SH-SY5Y (cell line): ENCODE data around the gene SHB.

ENCODE experiments used
- GATA2 ChIP-seq: IDR thresholded peaks from 2 replicates; pipeline ENCODE4 v1.6.1; 2011; ENCODE audit warnings: mild to moderate bottlenecking, low read depth, low read length
- GATA3 ChIP-seq: IDR thresholded peaks from 2 replicates; pipeline ENCODE4 v1.6.1; 2011; ENCODE audit warnings: low read depth, mild to moderate bottlenecking, low read length, moderate library complexity

Gene SHB

DNA sequence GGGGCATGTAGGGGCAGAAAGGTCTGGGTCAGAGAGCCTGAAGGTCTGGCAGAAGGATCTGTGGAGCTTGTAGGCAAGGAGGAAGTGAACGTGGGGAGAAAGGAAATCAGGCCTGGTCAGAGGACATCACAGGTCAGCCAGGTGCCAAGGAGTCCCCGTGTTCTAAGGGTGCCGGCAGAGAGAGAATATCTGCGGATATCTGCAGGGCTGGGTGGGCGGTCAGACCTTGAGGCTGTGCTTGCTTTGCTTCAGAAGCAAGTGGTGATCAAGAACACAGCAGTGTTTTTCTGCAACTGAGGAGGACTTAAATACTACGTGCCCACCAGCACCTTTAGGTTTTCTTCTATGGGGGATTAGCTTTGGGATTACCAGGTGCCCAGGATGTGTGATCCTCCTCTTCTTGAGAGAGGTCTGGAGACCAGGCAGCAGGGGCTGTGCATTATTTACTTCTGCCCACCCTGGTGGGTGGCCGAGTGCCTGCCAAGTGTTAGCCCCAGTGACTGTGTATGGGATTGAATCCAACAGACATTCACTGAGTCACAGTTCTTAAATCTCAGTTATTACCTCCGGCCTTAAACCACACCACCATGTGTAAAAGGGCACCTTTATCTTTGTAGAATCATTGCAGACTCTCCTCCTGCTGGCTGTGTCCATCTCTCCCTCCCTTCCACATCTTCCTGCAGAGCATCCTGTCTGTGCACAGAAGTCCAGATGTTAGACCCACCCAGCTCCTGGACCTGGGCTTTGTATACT, 12.5 kb upstream of the SHB start:
- TF ChIP-seq GATA2 (no peak), GATA3 (no peak)

- TF ChIP-seq GATA2 (no peak), GATA3 (no peak)
These were observed 10.5 kb upstream of the SHB start for GRCh38 chr9:38079461-38080031.

DNA sequence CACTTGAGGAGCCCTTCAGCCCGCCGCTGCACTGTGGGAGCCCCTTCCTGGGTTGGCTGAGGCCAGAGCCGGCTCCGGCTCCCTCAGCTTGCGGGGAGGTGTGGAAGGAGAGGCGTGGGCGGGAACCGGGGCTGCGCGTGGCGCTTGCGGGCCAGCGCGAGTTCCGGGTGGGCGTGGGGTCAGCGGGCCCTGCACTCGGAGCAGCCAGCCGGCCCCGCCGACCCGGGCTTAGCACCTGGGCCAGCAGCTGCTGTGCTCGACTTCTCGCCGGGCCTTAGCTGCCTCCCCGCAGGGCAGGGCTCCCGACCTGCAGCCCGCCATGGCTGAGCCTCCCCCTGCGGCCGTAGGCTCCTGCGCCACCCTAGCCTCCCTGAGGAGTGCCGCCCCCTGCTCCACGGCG, 6.2 kb upstream of the SHB start:
- TF ChIP-seq GATA2, result no peak
- TF ChIP-seq GATA3, result no peak

DNA sequence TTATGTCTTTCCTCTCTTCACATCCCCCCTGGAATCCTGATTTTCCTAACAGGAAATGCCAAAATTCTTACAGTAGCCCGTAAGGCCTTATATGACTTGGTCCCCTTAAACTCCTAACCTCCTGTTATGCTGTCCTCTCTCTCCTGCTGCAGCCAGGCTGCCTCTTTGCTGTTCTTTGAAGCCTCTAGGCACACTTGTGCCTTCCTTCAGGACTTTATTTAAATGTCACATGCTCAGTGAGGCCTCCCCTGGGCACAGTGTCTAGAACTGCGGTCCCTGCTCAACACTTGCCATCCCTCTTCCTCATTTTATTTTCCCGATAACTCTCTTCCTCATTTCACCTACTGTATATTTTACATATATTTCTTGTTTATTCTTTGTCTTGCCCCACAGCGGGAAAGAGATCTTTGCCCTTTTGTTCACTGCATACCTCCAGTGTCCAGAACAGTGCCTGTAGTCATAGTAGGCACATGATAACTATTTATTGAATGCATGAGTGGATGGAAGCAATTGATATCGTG, 5.5 kb upstream of the SHB start:
- TF ChIP-seq GATA2, result no peak
- TF ChIP-seq GATA3, result no peak

GRCh38 chr9:38073882-38074281, 4.9 kb upstream of the SHB start:
- TF ChIP-seq GATA2 (no peak), GATA3 (no peak)

DNA sequence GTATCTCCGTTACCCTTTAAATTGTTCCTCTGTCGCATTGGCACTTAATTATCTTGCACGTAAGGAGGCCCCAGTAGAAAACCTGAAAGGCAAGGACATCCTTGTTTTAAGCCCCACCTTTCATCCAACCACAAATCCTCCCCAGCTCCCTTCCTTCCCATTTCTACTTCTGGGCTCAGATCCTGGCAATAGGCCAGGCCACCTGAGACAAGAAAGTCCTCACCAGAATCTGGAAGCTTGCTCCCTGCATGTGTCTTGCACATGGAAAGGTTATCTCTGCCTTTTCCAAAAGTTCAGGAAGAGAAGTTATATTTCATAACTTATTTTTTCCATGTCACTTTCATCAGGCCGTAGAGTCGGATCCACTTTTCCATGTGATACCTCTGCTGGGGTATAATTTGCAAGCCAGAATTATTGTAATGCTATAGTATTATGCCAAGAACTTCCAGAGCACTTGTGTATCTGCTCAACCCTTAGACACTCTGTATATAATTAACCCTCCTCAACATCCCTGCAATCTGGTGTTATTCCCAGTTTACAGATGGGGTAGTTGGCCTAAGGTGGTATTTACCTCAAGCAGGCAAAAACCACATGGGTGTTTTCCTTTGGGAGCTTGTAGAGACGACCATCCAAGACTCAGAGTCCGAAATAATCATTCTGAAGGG, 2.6 kb upstream of the SHB start:
- TF ChIP-seq GATA3 (no peak), GATA2 (no peak)

DNA sequence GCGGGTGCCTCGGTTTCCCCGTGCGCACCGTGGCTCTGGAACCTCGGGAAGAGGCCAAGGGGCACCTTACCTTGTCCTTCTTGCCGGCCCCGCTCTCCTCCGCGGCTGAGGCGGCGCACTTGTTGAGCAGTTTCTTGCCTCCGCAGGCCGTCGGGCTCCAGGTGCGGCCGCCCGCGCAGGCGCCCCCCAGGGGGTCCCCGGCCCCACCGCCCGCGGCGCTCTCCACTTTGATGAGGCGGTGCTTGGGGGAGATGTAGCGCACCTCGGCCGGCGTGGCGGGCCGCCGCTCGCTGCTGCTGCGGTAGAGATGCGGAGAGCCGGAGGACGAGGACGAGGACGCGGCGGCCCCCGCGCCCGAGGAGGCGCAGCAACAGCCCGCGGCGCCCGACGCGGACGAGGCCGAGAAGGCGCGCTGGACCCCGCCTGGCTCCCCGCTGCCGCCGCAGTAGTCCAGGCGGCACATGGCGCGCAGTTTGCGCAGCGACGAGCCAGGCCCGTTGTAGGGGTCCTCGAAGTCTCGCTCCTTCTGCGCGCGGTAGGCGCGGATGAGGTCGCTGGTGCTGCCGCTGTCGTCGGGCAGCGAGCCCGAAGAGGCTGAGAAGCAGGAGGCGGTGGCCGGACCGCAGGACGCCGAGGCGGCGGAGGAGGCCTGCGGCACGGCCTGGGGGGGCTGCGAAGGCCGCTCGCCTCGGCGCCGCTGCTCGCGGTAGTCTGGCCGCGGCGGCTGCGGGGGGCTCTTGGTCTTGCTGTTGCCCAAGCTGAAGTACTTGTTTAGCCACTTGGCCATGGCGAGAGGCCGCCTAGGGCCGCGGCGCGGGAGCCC, 957 bp downstream of the SHB start:
- TF ChIP-seq GATA3 (no peak), GATA2 (no peak)

DNA sequence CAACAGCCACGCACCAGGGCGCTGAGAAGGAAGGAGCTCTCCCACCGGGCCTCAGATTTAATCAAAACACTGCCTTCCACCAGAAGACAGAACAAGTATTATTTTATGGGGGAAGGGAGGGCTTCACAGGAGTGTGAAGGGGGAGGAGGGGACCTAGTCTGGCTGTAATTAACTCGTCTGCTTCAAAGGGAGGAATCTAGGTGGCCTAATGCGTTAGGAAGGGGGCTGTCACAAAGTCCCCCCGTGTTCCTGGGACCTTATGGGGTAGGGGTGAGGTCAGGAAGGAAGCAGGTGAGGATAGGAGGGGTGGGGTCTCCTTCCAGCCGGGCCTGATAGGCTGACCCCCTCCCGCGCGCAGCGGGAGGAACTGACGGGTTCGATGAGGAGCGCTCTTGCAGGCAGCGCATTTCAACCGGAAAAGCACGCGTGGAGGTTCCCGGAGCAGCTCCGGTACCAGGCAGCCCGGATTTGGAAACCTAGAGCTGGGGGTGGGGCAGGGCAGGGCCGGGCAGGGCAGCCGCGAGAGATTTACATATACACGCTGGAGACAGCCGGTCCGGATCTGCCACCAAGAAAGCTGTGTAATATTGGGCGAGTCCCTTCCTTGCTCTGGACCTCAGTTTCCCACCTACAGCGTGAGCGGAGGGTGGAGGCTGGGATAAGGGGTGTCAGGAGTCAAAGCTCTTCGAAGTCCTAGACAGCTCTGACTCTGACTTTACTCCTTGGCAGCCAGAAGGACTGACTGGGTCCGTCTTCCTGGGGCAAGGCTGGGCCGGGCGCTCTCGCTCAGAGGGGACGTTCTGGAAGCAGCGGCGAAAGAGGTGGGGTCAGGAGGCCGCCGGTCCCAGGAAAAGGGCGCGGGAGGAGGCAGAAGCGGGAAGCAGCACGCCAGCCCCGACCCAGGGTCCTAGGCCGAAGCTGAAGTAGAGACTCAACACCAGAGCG, 1.8 kb downstream of the SHB start:
- TF ChIP-seq GATA2 (no peak), GATA3 (no peak)

GRCh38 chr9:38066197-38066913, 2.7 kb downstream of the SHB start:
- TF ChIP-seq GATA2 (no peak), GATA3 (no peak)

GRCh38 chr9:38065369-38066075, 3.5 kb downstream of the SHB start:
- TF ChIP-seq GATA3 (no peak), GATA2 (no peak)

GRCh38 chr9:38064842-38065368, 4.1 kb downstream of the SHB start:
- TF ChIP-seq GATA2 (no peak), GATA3 (no peak)

GRCh38 chr9:38063363-38063707, 5.7 kb downstream of the SHB start:
- TF ChIP-seq GATA3, result no peak
- TF ChIP-seq GATA2, result no peak
